SK-N-SH (cell line): ENCODE data around the gene CRISPLD2. TPM values are rescaled to one million over a fixed set of nuclear protein-coding genes. Genes with fewer than 3 reads are reported as not detected.

Source experiments
- CTCF ChIA-PET: fragments of 300-600, 350-600 bp; formaldehyde crosslinking; extraction: SDS; loops from one replicate; lab custom pipeline; 2021; lab: Yijun Ruan, JAX
- POLR2A ChIA-PET: fragments of 350-600 bp; sonication (Branson Sonifier 250); formaldehyde crosslinking; extraction: SDS; loops from one replicate; lab custom pipeline; 2020; ENCODE audit warnings: antibody characterized with exemption, inconsistent platforms; lab: Yijun Ruan, JAX
- DNase-seq: peaks from one replicate; pipeline ENCODE4 v3.0.0; 2012
- H2AFZ ChIP-seq: fragments of 200-600 bp; sonication (generic); 2 replicates; pipeline ENCODE4 v1.8.1; 2016; ENCODE audit warnings: antibody characterized with exemption, mild to moderate bottlenecking, low read depth
- H3F3A ChIP-seq: fragments of 200-600 bp; sonication (generic); replicated peaks from 2 replicates; pipeline ENCODE3; 2016; ENCODE audit warnings: antibody characterized with exemption, mild to moderate bottlenecking; ENCODE audit not compliant: insufficient read depth
- H3K27ac ChIP-seq, 2 experiments: fragments of 200-500 bp in 1 of 2; fragments of 200-600 bp in 1 of 2; sonication (Bioruptor generic) in 1 of 2; sonication (generic), shearing (Covaris generic) in 1 of 2; 2 replicates each; pipeline versions ENCODE4 v1.5.1 to v1.6.1; 2014 to 2016; ENCODE audit warnings: low read depth in 2 of 2, inconsistent platforms in 1 of 2, low read length in 1 of 2, mild to moderate bottlenecking in 1 of 2, mixed read lengths in 1 of 2
- H3K27me3 ChIP-seq: fragments of 200-600 bp; sonication (generic), shearing (Covaris generic); 2 replicates; pipeline ENCODE4 v1.6.1; 2016; ENCODE audit warnings: mixed run types; ENCODE audit not compliant: insufficient read depth
- H3K36me3 ChIP-seq, 2 experiments: fragments of 200-500 bp in 1 of 2; fragments of 200-600 bp in 1 of 2; sonication (Bioruptor generic) in 1 of 2; sonication (generic) in 1 of 2; replicated peaks in 1 of 2; 2 replicates each; pipeline versions ENCODE3 to v1.5.1; 2014 to 2016; ENCODE audit warnings: low read length in 1 of 2, mild to moderate bottlenecking in 1 of 2; ENCODE audit not compliant: insufficient read depth in 2 of 2, control insufficient read depth in 1 of 2
- H3K4me1 ChIP-seq, 2 experiments: fragments of 200-500 bp in 1 of 2; fragments of 200-600 bp in 1 of 2; sonication (Bioruptor generic) in 1 of 2; sonication (generic), shearing (Covaris generic) in 1 of 2; 2 replicates each; pipeline versions ENCODE4 v1.5.1 to v1.6.1; 2014 to 2016; ENCODE audit warnings: low read depth in 1 of 2, low read length in 1 of 2, mixed run types in 1 of 2; ENCODE audit not compliant: insufficient read depth in 2 of 2, control insufficient read depth in 1 of 2
- H3K4me2 ChIP-seq: fragments of 200-600 bp; sonication (generic), shearing (Covaris generic); 2 replicates; pipeline ENCODE4 v1.6.1; 2017; ENCODE audit warnings: mixed run types
- H3K4me3 ChIP-seq, 2 experiments: fragments of 200-500 bp in 1 of 2; fragments of 200-600 bp in 1 of 2; sonication (Bioruptor generic) in 1 of 2; sonication (generic), shearing (Covaris generic) in 1 of 2; 2 replicates each; pipeline versions ENCODE4 v1.5.1 to v1.8.1; 2014 to 2016; ENCODE audit warnings: low read depth in 2 of 2, inconsistent platforms in 1 of 2, low read length in 1 of 2, mild to moderate bottlenecking in 1 of 2, mixed read lengths in 1 of 2, moderate library complexity in 1 of 2
- H3K79me2 ChIP-seq: fragments of 200-600 bp; sonication (generic); 2 replicates; pipeline ENCODE4 v1.8.1; 2017; ENCODE audit warnings: mild to moderate bottlenecking; ENCODE audit not compliant: insufficient read depth
- H3K9ac ChIP-seq: fragments of 200-600 bp; sonication (generic); 2 replicates; pipeline ENCODE4 v1.6.1; 2017; ENCODE audit warnings: mixed run types
- H3K9me2 ChIP-seq: fragments of 200-600 bp; sonication (generic); 2 replicates; pipeline ENCODE4 v1.6.1; 2017; ENCODE audit warnings: mixed run types
- H3K9me3 ChIP-seq: fragments of 200-600 bp; sonication (generic); 2 replicates; pipeline ENCODE4 v1.6.1; 2017; ENCODE audit warnings: mixed run types, mild to moderate bottlenecking, moderate library complexity
- H4K20me1 ChIP-seq: fragments of 200-600 bp; sonication (generic); 2 replicates; pipeline ENCODE4 v1.6.1; 2017; ENCODE audit warnings: mild to moderate bottlenecking, mixed run types; ENCODE audit not compliant: insufficient read depth
- ELF1 ChIP-seq: IDR thresholded peaks from 2 replicates; pipeline ENCODE4 v1.4.0; 2012
- FOSL2 ChIP-seq: IDR thresholded peaks from 2 replicates; pipeline ENCODE4 v1.4.0; 2012; ENCODE audit warnings: low read depth, mild to moderate bottlenecking, moderate library complexity, borderline replicate concordance
- FOXJ3 ChIP-seq: sonication (generic); formaldehyde crosslinking; IDR thresholded peaks from 2 replicates; pipeline ENCODE4 v1.5.1; 2020; ENCODE audit warnings: mild to moderate bottlenecking, missing genetic modification reagents
- FOXM1 ChIP-seq: IDR thresholded peaks from 2 replicates; pipeline ENCODE4 v1.4.0; 2012; ENCODE audit warnings: low read depth, mild to moderate bottlenecking
- GABPA ChIP-seq: IDR thresholded peaks from 2 replicates; pipeline ENCODE4 v1.4.0; 2012; ENCODE audit warnings: low read depth, mild to moderate bottlenecking
- GATA2 ChIP-seq: sonication (generic); formaldehyde crosslinking; IDR thresholded peaks from 2 replicates; pipeline ENCODE4 v1.5.0; 2020; ENCODE audit warnings: mild to moderate bottlenecking, missing genetic modification reagents
- JUND ChIP-seq: IDR thresholded peaks from 2 replicates; pipeline ENCODE4 v1.4.0; 2012
- MXI1 ChIP-seq: IDR thresholded peaks from 2 replicates; pipeline ENCODE4 v1.6.1; 2012; ENCODE audit warnings: mild to moderate bottlenecking, low read depth, low read length, improper control_type of control experiment
- NRF1 ChIP-seq: IDR thresholded peaks from 2 replicates; pipeline ENCODE4 v1.6.1; 2012; ENCODE audit warnings: low read depth, mild to moderate bottlenecking, low read length
- POLR2AphosphoS5 ChIP-seq: IDR thresholded peaks from 2 replicates; pipeline ENCODE4 v1.6.1; 2012; ENCODE audit warnings: low read depth, low read length
- RAD21 ChIP-seq: IDR thresholded peaks from 2 replicates; pipeline ENCODE4 v1.6.1; 2012; ENCODE audit warnings: mild to moderate bottlenecking, low read length
- RCOR1 ChIP-seq: fragments of 150-350 bp; IDR thresholded peaks from 2 replicates; pipeline ENCODE4 v1.6.1; 2017; ENCODE audit warnings: antibody characterized with exemption, low read length
- RFX5 ChIP-seq: IDR thresholded peaks from 2 replicates; pipeline ENCODE4 v1.6.1; 2012; ENCODE audit warnings: mild to moderate bottlenecking, improper control_type of control experiment, low read length
- SIN3A ChIP-seq: IDR thresholded peaks from 2 replicates; pipeline ENCODE4 v1.6.1; 2012; ENCODE audit warnings: low read depth, mild to moderate bottlenecking, low read length, moderate library complexity, borderline replicate concordance
- SMC3 ChIP-seq: IDR thresholded peaks from 2 replicates; pipeline ENCODE4 v1.6.1; 2012; ENCODE audit warnings: low read depth, low read length, improper control_type of control experiment
- TCF12 ChIP-seq: IDR thresholded peaks from 2 replicates; pipeline ENCODE4 v1.4.0; 2012
- TEAD4 ChIP-seq: IDR thresholded peaks from 2 replicates; pipeline ENCODE4 v1.4.0; 2012; ENCODE audit warnings: mild to moderate bottlenecking, borderline replicate concordance; ENCODE audit not compliant: insufficient read depth
- WGBS: methylation state at CpG from one replicate; pipeline ENCODE4 v1.1.6; 2017; ENCODE audit warnings: low lambda C conversion rate; 5-methylcytosine and 5-hydroxymethylcytosine counted together
- polyA plus RNA-seq, 3 experiments: library from polyadenylated mRNA; depleted of rRNA; stranded (reverse); fragments of >200 nt; gene quantifications; 2 replicates each; pipeline ENCODE4 v1.2.3, GENCODE V29; 2012
- TF ChIP-seq, protein P1 (sequence below): IDR thresholded peaks from 2 replicates; pipeline ENCODE4 v1.4.0; 2012; ENCODE audit warnings: low read depth, borderline replicate concordance
- TF ChIP-seq, protein P2 (sequence below): IDR thresholded peaks from 2 replicates; pipeline ENCODE4; 2012
- TF ChIP-seq, protein P3 (sequence below): IDR thresholded peaks from 2 replicates; pipeline ENCODE4 v1.4.0; 2012; ENCODE audit warnings: low read depth
- TF ChIP-seq, protein P4 (sequence below): IDR thresholded peaks from 2 replicates; pipeline ENCODE4 v1.4.0; 2012; ENCODE audit warnings: low read depth, borderline replicate concordance
- TF ChIP-seq, protein P5 (sequence below): fragments of 150-350 bp; IDR thresholded peaks from 2 replicates; pipeline ENCODE4 v1.6.1; 2017; ENCODE audit warnings: antibody characterized with exemption, low read length, low read depth, borderline replicate concordance
- TF ChIP-seq, protein P6 (sequence below): fragments of 150-350 bp; IDR thresholded peaks from 2 replicates; pipeline ENCODE4 v1.6.1; 2016; ENCODE audit warnings: mild to moderate bottlenecking, low read depth, low read length

The CRISPLD2 gene
- polyA plus RNA-seq, 1 of the 3 experiments (the other 2 are of a cell fraction), result 6.3 TPM

DNA sequence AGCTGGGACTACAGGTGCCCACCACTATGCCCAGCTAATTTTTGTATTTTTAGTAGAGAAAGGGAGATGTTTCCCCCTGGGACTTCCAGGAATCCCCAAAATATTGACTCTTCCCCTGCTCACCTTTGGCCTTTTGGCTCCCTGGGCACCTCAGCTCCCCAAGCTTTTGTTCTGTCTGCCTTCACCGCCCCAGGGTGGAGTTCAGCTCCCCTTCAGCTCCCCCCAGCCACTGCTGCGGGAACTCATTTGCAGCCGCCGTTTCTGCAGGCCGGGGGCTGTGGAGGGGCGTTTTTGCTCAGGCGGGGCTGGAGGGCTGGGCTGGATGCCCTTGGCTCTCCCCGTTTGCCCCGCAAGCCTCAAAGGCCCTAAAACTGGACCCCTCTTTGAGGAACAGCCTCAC is 47.9 kb downstream of the CRISPLD2 start:
- Histone ChIP-seq H3K9ac (no peak overlapping the region), H3K9me3 (no peaks in the 10 kb centered on the region), H3K9me2 (no peaks in the 10 kb centered on the region), H3K4me2 (no peak overlapping the region), H3K36me3 (no peaks in the 10 kb centered on the region), H3K27me3 (no peaks in the 10 kb centered on the region), H4K20me1 (no peaks in the 10 kb centered on the region), H3K4me1 (no peaks in the 10 kb centered on the region), H3K4me3 (no peak overlapping the region), H3K27ac (no peak overlapping the region), H2AFZ (no peak overlapping the region), H3F3A (no peaks in the 10 kb centered on the region), H3K79me2 (no peaks in the 10 kb centered on the region)
- WGBS, result 91% methylated on average over 9 of the region's 9 CpGs
- no peak for DNase-seq
- CTCF ChIA-PET, result no interaction called here
- TF ChIP-seq, protein P1, sequence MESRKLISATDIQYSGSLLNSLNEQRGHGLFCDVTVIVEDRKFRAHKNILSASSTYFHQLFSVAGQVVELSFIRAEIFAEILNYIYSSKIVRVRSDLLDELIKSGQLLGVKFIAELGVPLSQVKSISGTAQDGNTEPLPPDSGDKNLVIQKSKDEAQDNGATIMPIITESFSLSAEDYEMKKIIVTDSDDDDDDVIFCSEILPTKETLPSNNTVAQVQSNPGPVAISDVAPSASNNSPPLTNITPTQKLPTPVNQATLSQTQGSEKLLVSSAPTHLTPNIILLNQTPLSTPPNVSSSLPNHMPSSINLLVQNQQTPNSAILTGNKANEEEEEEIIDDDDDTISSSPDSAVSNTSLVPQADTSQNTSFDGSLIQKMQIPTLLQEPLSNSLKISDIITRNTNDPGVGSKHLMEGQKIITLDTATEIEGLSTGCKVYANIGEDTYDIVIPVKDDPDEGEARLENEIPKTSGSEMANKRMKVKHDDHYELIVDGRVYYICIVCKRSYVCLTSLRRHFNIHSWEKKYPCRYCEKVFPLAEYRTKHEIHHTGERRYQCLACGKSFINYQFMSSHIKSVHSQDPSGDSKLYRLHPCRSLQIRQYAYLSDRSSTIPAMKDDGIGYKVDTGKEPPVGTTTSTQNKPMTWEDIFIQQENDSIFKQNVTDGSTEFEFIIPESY, result no peak
- TF ChIP-seq TCF12 (no peak), GATA2 (CRISPR knock-in tag) (no peak), MXI1 (no peak), GABPA (no peak), POLR2AphosphoS5 (no peak), FOSL2 (no peak), SMC3 (no peak), SIN3A (no peak), TEAD4 (no peak), NRF1 (no peak), ELF1 (no peak), JUND (no peak)
- TF ChIP-seq, protein P2, sequence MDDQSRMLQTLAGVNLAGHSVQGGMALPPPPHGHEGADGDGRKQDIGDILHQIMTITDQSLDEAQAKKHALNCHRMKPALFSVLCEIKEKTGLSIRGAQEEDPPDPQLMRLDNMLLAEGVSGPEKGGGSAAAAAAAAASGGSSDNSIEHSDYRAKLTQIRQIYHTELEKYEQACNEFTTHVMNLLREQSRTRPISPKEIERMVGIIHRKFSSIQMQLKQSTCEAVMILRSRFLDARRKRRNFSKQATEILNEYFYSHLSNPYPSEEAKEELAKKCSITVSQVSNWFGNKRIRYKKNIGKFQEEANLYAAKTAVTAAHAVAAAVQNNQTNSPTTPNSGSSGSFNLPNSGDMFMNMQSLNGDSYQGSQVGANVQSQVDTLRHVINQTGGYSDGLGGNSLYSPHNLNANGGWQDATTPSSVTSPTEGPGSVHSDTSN, result no peak
- TF ChIP-seq, protein P3, sequence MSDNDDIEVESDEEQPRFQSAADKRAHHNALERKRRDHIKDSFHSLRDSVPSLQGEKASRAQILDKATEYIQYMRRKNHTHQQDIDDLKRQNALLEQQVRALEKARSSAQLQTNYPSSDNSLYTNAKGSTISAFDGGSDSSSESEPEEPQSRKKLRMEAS, result no peak
- TF ChIP-seq, protein P4, sequence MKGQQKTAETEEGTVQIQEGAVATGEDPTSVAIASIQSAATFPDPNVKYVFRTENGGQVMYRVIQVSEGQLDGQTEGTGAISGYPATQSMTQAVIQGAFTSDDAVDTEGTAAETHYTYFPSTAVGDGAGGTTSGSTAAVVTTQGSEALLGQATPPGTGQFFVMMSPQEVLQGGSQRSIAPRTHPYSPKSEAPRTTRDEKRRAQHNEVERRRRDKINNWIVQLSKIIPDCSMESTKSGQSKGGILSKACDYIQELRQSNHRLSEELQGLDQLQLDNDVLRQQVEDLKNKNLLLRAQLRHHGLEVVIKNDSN, result no peak
- POLR2A ChIA-PET, result no interaction called here

DNA sequence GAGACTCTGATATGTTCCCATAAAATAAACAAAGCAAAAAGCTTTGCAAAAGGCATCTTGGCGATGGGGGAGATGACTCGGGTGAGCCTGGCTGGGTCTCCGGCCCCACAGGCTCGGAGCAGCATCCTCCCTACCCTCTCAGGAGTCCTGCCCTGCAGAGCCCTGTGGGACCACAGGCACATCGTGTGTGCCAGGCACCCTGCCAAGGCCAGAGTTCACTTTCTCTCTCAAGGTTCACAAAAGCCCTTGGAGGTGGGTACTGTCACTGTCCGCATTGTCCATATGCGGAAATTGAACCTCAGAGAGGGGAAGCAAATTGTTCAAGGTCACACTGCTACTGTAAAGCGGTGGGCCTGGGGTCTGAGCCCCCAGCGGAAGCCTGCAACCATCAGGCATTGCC is 48.5 kb downstream of the CRISPLD2 start:
- POLR2A ChIA-PET, result no interaction called here
- no peaks in the 10 kb centered on the region for H3K36me3 ChIP-seq
- no peaks in the 10 kb centered on the region for H3K9me2 ChIP-seq
- no peaks in the 10 kb centered on the region for H3K27me3 ChIP-seq
- H2AFZ ChIP-seq, result no peak overlapping the region
- no peaks in the 10 kb centered on the region for H3K4me1 ChIP-seq
- H3F3A ChIP-seq, result no peaks in the 10 kb centered on the region
- CTCF ChIA-PET, result no interaction called here
- no peak overlapping the region for H3K27ac ChIP-seq
- WGBS, result 77% methylated on average over 7 of the region's 9 CpGs
- H3K79me2 ChIP-seq, result no peaks in the 10 kb centered on the region
- H3K9me3 ChIP-seq, result no peaks in the 10 kb centered on the region
- no peak overlapping the region for H3K9ac ChIP-seq
- DNase-seq, result no peak
- no peak overlapping the region for H3K4me2 ChIP-seq
- H3K4me3 ChIP-seq, result no peak overlapping the region
- H4K20me1 ChIP-seq, result no peaks in the 10 kb centered on the region
- no peak for TF ChIP-seq RCOR1
- TF ChIP-seq GABPA, result no peak
- TF ChIP-seq, protein P5, sequence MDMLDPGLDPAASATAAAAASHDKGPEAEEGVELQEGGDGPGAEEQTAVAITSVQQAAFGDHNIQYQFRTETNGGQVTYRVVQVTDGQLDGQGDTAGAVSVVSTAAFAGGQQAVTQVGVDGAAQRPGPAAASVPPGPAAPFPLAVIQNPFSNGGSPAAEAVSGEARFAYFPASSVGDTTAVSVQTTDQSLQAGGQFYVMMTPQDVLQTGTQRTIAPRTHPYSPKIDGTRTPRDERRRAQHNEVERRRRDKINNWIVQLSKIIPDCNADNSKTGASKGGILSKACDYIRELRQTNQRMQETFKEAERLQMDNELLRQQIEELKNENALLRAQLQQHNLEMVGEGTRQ, result no peak
- no peak for TF ChIP-seq RAD21
- no peak for TF ChIP-seq TEAD4
- TF ChIP-seq, protein P3, result no peak
- TF ChIP-seq RFX5, result no peak
- TF ChIP-seq TCF12, result no peak
- TF ChIP-seq ELF1, result no peak
- no peak for TF ChIP-seq NRF1
- no peak for TF ChIP-seq JUND
- no peak for TF ChIP-seq FOSL2
- TF ChIP-seq, protein P6, sequence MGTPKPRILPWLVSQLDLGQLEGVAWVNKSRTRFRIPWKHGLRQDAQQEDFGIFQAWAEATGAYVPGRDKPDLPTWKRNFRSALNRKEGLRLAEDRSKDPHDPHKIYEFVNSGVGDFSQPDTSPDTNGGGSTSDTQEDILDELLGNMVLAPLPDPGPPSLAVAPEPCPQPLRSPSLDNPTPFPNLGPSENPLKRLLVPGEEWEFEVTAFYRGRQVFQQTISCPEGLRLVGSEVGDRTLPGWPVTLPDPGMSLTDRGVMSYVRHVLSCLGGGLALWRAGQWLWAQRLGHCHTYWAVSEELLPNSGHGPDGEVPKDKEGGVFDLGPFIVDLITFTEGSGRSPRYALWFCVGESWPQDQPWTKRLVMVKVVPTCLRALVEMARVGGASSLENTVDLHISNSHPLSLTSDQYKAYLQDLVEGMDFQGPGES, result no peak
- no peak for TF ChIP-seq FOXM1
- no peak for TF ChIP-seq FOXJ3 (CRISPR knock-in tag)
- no peak for TF ChIP-seq MXI1
- no peak for TF ChIP-seq SMC3
